OCI-LY7 (cell line): Measurements from ENCODE around the gene NSUN7.

Source experiments
- EZH2phosphoT487 ChIP-seq: fragments of 200-600 bp; sonication (generic); IDR thresholded peaks from 2 replicates; pipeline ENCODE4 v1.6.1; 2018; ENCODE audit warnings: low read depth, borderline replicate concordance, mild to moderate bottlenecking, mixed run types, antibody characterized with exemption, low read length, moderate library complexity, mixed read lengths
- TF ChIP-seq, protein P1 (sequence below): fragments of 200-600 bp; sonication (generic); conservative IDR thresholded peaks from 2 replicates; pipeline ENCODE4 v1.5.1; 2014; ENCODE audit warnings: mild to moderate bottlenecking, antibody characterized with exemption, low read length, moderate library complexity, mixed read lengths

GRCh38 chr4:40782876-40783275 is 33.1 kb downstream of the NSUN7 start:
- TF ChIP-seq EZH2phosphoT487: no peak
- TF ChIP-seq, protein P1, sequence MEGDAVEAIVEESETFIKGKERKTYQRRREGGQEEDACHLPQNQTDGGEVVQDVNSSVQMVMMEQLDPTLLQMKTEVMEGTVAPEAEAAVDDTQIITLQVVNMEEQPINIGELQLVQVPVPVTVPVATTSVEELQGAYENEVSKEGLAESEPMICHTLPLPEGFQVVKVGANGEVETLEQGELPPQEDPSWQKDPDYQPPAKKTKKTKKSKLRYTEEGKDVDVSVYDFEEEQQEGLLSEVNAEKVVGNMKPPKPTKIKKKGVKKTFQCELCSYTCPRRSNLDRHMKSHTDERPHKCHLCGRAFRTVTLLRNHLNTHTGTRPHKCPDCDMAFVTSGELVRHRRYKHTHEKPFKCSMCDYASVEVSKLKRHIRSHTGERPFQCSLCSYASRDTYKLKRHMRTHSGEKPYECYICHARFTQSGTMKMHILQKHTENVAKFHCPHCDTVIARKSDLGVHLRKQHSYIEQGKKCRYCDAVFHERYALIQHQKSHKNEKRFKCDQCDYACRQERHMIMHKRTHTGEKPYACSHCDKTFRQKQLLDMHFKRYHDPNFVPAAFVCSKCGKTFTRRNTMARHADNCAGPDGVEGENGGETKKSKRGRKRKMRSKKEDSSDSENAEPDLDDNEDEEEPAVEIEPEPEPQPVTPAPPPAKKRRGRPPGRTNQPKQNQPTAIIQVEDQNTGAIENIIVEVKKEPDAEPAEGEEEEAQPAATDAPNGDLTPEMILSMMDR: no peak
